ENCODE results near the gene CD47. TPM values are rescaled to one million over a fixed set of nuclear protein-coding genes. Genes with fewer than 3 reads are reported as not detected.

CD47 gene
- total and polyA plus RNA-seq, 2 of the 4 experiments (the other 2 are of a cell fraction) = 45.9 to 52.0 TPM

GRCh38 chr3:108117241-108117775, 26.5 kb upstream of the CD47 start:
- WGBS, 2 experiments (ENCODE audit: extremely low coverage in 2 of 2, insufficient read length in 1 of 2) = no CpG with 5 or more reads among the region's 6 CpGs
- H2AK9ac ChIP-seq (replicated peaks; ENCODE audit: low read depth, low read length, poor library complexity) = peak overlapping the region; percentile 71
- ATAC-seq (ENCODE audit: low read depth) = peak; percentile 81
- H3K4me1 ChIP-seq (ENCODE audit: control insufficient read depth, insufficient read depth, low read length) = peaks cover 4% of the 10 kb centered on the region
- no peaks in the 10 kb centered on the region for H3K9me3 ChIP-seq (ENCODE audit: control insufficient read depth, insufficient read depth, low read length)
- no peak overlapping the region for H3K18ac ChIP-seq (ENCODE audit: low read depth, low read length)
- H2BK5ac ChIP-seq (ENCODE audit: low read depth, low read length, poor library complexity, severe bottlenecking) = no peak overlapping the region
- H2BK15ac ChIP-seq (ENCODE audit: low read depth, low read length) = no peak overlapping the region
- H3K9me1 ChIP-seq (ENCODE audit: insufficient read depth, low read length) = peaks cover 7% of the 10 kb centered on the region; the same call in 1 of the 2 replicates
- no peak overlapping the region for H4K5ac ChIP-seq (ENCODE audit: low read depth, low read length)
- intact Hi-C loops (cut with micrococcal nuclease) (no loop called here), dilution Hi-C loops (cut with HindIII; ENCODE audit: low sequenced_read_pairs, unreplicated experiment) (no loop called here), in situ Hi-C loops (cut with MboI; ENCODE audit: low sequenced_read_pairs) (no loop called here)
- no peak overlapping the region for H3K23ac ChIP-seq (ENCODE audit: low read depth, low read length)
- H2AFZ ChIP-seq (replicated peaks; ENCODE audit: low read length, poor library complexity) = peak overlapping the region; percentile 55
- peak overlapping the region; percentile 13; the same call in 1 of the 2 replicates for H3K14ac ChIP-seq (replicated peaks; ENCODE audit: low read depth, low read length)
- H3K4me3 ChIP-seq (ENCODE audit: insufficient read depth, low read depth, low read length) = no peak overlapping the region
- DNase-seq = peak; percentile 51
- H3K4me2 ChIP-seq (ENCODE audit: low read depth, low read length) = no peak overlapping the region
- H3K27me3 ChIP-seq (ENCODE audit: control insufficient read depth, insufficient read depth, low read length) = no peaks in the 10 kb centered on the region
- no peak overlapping the region for H4K8ac ChIP-seq (ENCODE audit: low read depth in 2 of 2, low read length in 2 of 2)
- H3K27ac ChIP-seq (ENCODE audit: insufficient read depth, low read length) = no peak overlapping the region
- H3K4ac ChIP-seq (ENCODE audit: low read depth, low read length) = no peak overlapping the region
- H3K36me3 ChIP-seq (ENCODE audit: control insufficient read depth, insufficient read depth, low read length) = no peaks in the 10 kb centered on the region
- no peaks in the 10 kb centered on the region for H3K79me1 ChIP-seq (ENCODE audit: low read depth in 1 of 2, low read length in 2 of 2)
- no peak overlapping the region for H3K9ac ChIP-seq (ENCODE audit: low read depth, low read length)
- ChIA-PET POLR2A (ENCODE audit: unreplicated experiment) (no interaction called here), CTCF (no interaction called here)
- no peak overlapping the region for H3K56ac ChIP-seq (ENCODE audit: extremely low read depth, insufficient read depth, low read length)
- H4K91ac ChIP-seq (ENCODE audit: insufficient read depth, low read depth, low read length) = no peak overlapping the region
- peak overlapping the region; percentile 41; the same call in 1 of the 2 replicates for H2BK120ac ChIP-seq (ENCODE audit: low read depth, low read length)
- no peaks in the 10 kb centered on the region for H4K20me1 ChIP-seq (ENCODE audit: insufficient read depth, low read length)
- peak overlapping the region; percentile 39 for H2BK20ac ChIP-seq (ENCODE audit: low read depth, low read length)
- H2AK5ac ChIP-seq (ENCODE audit: low read depth, low read length) = peak overlapping the region; percentile 1; the same call in 1 of the 2 replicates
- TF ChIP-seq USF2 (IDR thresholded peaks at IDR 0.05; ENCODE audit: low read depth, low read length) = no peak
- 0 out of 2 replicates have a peak, but pooled peaks have one; percentile 28 for TF ChIP-seq MAFK (IDR thresholded peaks at IDR 0.05; ENCODE audit: low read depth, low read length)
- BruUV-seq (replicated peaks) = no TSS peak

All from IMR-90 (cell line).